Skin of body (tissue), 2 donors: ENCODE results near the gene PRIM1. TPM values are rescaled to one million over a fixed set of nuclear protein-coding genes. Genes with fewer than 3 reads are reported as not detected.
A peak's percentile ranks its signal among the peaks of the same experiment; 100 is the strongest.
"Not testable (repeated sequence)": the region's sequence is repeated elsewhere in the genome, so short reads cannot be mapped to it uniquely, and the experiment has no call there.

Experiments
- DNase-seq: peaks from one replicate; lab custom pipeline; 2025; lab: John Stamatoyannopoulos, UW
- total RNA-seq: library from RNA; depleted of rRNA; stranded (reverse); fragments of >200 nt; gene quantifications from one replicate; pipeline ENCODE4 v1.2.3, GENCODE V29; 2014

Gene PRIM1
- total RNA-seq, 1 donor from 2014 or later = 12.2 TPM

GRCh38 chr12:56760460-56760859 lies 8.3 kb upstream of the PRIM1 start:
- DNase-seq = no peak

- DNase-seq = no peak
Observed at GRCh38 chr12:56759263-56759908, 7.3 kb upstream of the PRIM1 start.

- no peak for DNase-seq
Observed at GRCh38 chr12:56758728-56759262, 6.7 kb upstream of the PRIM1 start.

- not testable (repeated sequence) for DNase-seq
Observed at GRCh38 chr12:56757971-56758370, 5.8 kb upstream of the PRIM1 start.

GRCh38 chr12:56753566-56753965 lies 1.4 kb upstream of the PRIM1 start:
- DNase-seq = no peak

GRCh38 chr12:56750596-56750995 lies 1.5 kb downstream of the PRIM1 start:
- not testable (repeated sequence) for DNase-seq

GRCh38 chr12:56749853-56750252 lies 2.3 kb downstream of the PRIM1 start:
- DNase-seq = no peak

- DNase-seq = no peak
Observed at GRCh38 chr12:56749359-56749758, 2.8 kb downstream of the PRIM1 start.

GRCh38 chr12:56728139-56728861 lies 23.8 kb downstream of the PRIM1 start:
- no peak for DNase-seq

GRCh38 chr12:56726196-56726675 lies 25.9 kb downstream of the PRIM1 start:
- not testable (repeated sequence) for DNase-seq

GRCh38 chr12:56725723-56726102 lies 26.4 kb downstream of the PRIM1 start:
- DNase-seq = peak; percentile 61

GRCh38 chr12:56724972-56725722 lies 27.0 kb downstream of the PRIM1 start, which contains the start of gene NACA:
TSS of gene NACA (minus strand) at chr12:56725299. CDS start at chr12:56724521, 778 bp downstream.
- DNase-seq = peak; percentile 99

GRCh38 chr12:56724701-56724971 lies 27.5 kb downstream of the PRIM1 start:
- DNase-seq = peak; percentile 64

GRCh38 chr12:56723889-56724700 lies 28.0 kb downstream of the PRIM1 start:
- peak; percentile 40 for DNase-seq

GRCh38 chr12:56723352-56723751 lies 28.8 kb downstream of the PRIM1 start:
- DNase-seq = no peak

- no peak for DNase-seq
Observed at GRCh38 chr12:56722832-56723231, 29.3 kb downstream of the PRIM1 start.

- no peak for DNase-seq
Observed at GRCh38 chr12:56721721-56722120, 30.4 kb downstream of the PRIM1 start.

- DNase-seq = no peak
Observed at GRCh38 chr12:56721216-56721615, 30.9 kb downstream of the PRIM1 start.

GRCh38 chr12:56720731-56721151 lies 31.4 kb downstream of the PRIM1 start:
- DNase-seq = no peak

GRCh38 chr12:56719056-56719455 lies 33.1 kb downstream of the PRIM1 start:
- DNase-seq = no peak

- DNase-seq = no peak
Observed at GRCh38 chr12:56718636-56719035, 33.5 kb downstream of the PRIM1 start.
